Measurements from ENCODE around the gene DTX3. TPM values are rescaled to one million over a fixed set of nuclear protein-coding genes. Genes with fewer than 3 reads are reported as not detected.
A peak's percentile ranks its signal among the peaks of the same experiment; 100 is the strongest.

DTX3 gene
- total and polyA plus RNA-seq, 2 of the 13 experiments (the other 11 are each of a cell fraction or from before 2014, with no cell fraction given) = 9.0 to 27.2 TPM

DNA sequence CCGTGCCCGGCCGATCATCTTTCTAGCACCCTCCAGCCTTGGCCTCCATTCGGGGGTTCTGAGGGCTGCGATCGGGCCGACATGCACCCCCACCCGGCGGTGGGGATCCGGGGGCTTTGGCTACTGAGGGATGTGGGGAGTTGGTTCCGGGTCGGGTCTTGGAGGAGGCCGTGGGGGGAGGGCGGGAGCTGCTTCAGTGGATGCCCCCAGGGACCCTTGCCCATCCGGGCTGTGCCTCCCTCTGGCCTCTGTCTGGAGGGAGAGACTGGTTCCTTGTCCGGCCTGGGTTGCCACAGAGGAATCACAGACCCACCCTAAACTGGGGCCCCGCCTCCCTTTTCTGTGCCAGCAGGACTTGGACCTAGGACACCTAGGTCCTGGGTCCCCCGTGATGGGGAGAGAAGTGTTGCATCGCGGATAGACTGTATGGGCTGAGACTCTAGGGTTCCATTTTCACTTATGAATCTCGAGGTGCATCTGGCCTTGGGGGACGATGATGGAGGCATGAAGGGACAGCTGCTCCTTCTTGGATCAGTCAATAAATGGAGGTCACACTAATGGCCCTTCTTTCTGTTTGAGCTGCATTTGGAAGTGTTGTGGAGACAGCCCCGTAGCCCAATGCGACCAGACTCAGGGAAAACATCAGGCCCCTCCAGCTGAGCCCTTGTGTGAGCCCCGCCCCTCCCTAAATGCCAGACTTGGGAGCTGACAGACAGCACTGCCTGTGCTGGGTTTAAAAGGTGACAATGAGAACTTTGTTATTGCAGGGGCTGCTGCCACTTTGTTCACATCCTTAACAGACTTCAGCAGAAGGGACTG is 577 bp downstream of the DTX3 start:
- Histone ChIP-seq H3K27me3 (ENCODE audit: control insufficient read depth in 1 of 2, insufficient read depth in 2 of 2, low read length in 2 of 2) (peaks cover 0 to 15% of the 10 kb centered on the region in 2 experiments; a peak in 1 of 5 replicates), H3K27ac (ENCODE audit: extremely low read length, insufficient read depth, low read length) (peak overlapping the region; percentile 22), H3K4me3 (replicated peaks in 1 of 3; ENCODE audit: insufficient read depth in 1 of 3, low read depth in 2 of 3, low read length in 3 of 3) (peak overlapping the region; percentile 79 to 84 (median 80)), H3K4me1 (ENCODE audit: insufficient read depth, low read length) (peaks cover 29% of the 10 kb centered on the region), H3K9ac (ENCODE audit: insufficient read depth, low read depth, low read length) (peak overlapping the region; percentile 67), H4K20me1 (ENCODE audit: insufficient read depth, low read length) (no peaks in the 10 kb centered on the region; the same call in 1 of the 2 replicates), H3K4me2 (ENCODE audit: low read depth, low read length) (peak overlapping the region; percentile 92), H3K36me3 (replicated peaks in 1 of 2; ENCODE audit: control insufficient read depth in 1 of 2, insufficient read depth in 2 of 2, low read length in 2 of 2) (peaks cover 3 to 10% of the 10 kb centered on the region in 2 experiments; a peak in 3 of 5 replicates), H3K79me2 (ENCODE audit: insufficient read depth, low read length) (no peaks in the 10 kb centered on the region), H3K9me3 (ENCODE audit: low read length) (no peaks in the 10 kb centered on the region), H2AFZ (ENCODE audit: low read length) (no peak overlapping the region)
- in situ Hi-C loops (cut with HindIII; ENCODE audit: extremely low pct_ligation_motif_present, low pct_unique_long_range_greater_than_20kb) (no loop called here), intact Hi-C loops (cut with micrococcal nuclease; ENCODE audit: unreplicated experiment) (no loop called here)
- 10% methylated on average over 10 of the region's 25 CpGs for WGBS (ENCODE audit: low lambda C conversion rate)
- TSS peak; percentile 67 for BruUV-seq (replicated peaks)
- no peak for FAIRE-seq
- peak; percentile 60 for ATAC-seq
- ChIA-PET CTCF (ENCODE audit: low intra/inter-chr PET ratio, low total read pairs) (no interaction called here), POLR2A (interaction anchor here (1.4 to 5.4 kb wide), 3 partner anchors 13 to 88 kb away, joined by 3 to 26 read pairs (median 7); partner anchors contain the start of gene PIP4K2C)
- no peak for DNase-seq (ENCODE audit: low spot score)
- 0 out of 2 replicates have a peak, but pooled peaks have one; percentile 16 for TF ChIP-seq TAF1 (CRISPR knock-in tag; IDR thresholded peaks at IDR 0.05)
- no peak for TF ChIP-seq ATM (IDR thresholded peaks at IDR 0.05; ENCODE audit: borderline replicate concordance)
- no peak for TF ChIP-seq SSRP1 (CRISPR knock-in tag; IDR thresholded peaks at IDR 0.05)
- no peak for TF ChIP-seq TCF12 (IDR thresholded peaks at IDR 0.05)
- no peak for TF ChIP-seq TCF12 (CRISPR knock-in tag; IDR thresholded peaks at IDR 0.05)
- no peak for TF ChIP-seq CBFB (CRISPR knock-in tag; IDR thresholded peaks at IDR 0.05)
- 0 out of 2 replicates have a peak, but pooled peaks have one; percentile 20 for TF ChIP-seq ZNF501 (CRISPR knock-in tag; IDR thresholded peaks at IDR 0.05)
- TF ChIP-seq, protein P1, sequence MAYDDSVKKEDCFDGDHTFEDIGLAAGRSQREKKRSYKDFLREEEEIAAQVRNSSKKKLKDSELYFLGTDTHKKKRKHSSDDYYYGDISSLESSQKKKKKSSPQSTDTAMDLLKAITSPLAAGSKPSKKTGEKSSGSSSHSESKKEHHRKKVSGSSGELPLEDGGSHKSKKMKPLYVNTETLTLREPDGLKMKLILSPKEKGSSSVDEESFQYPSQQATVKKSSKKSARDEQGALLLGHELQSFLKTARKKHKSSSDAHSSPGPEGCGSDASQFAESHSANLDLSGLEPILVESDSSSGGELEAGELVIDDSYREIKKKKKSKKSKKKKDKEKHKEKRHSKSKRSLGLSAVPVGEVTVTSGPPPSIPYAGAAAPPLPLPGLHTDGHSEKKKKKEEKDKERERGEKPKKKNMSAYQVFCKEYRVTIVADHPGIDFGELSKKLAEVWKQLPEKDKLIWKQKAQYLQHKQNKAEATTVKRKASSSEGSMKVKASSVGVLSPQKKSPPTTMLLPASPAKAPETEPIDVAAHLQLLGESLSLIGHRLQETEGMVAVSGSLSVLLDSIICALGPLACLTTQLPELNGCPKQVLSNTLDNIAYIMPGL (CRISPR knock-in tag; IDR thresholded peaks at IDR 0.05; ENCODE audit: borderline replicate concordance in 1 of 2, low read depth in 1 of 2) = no peak
- TF ChIP-seq ZFX (CRISPR knock-in tag; IDR thresholded peaks at IDR 0.05; ENCODE audit: low read depth) = peak; percentile 59; the same call in 1 of the 2 replicates
- peak; percentile 14; the same call in 1 of the 2 replicates for TF ChIP-seq ZNF280B (CRISPR knock-in tag; IDR thresholded peaks at IDR 0.05; ENCODE audit: borderline replicate concordance)
- TF ChIP-seq TBX2 (CRISPR knock-in tag; IDR thresholded peaks at IDR 0.05; ENCODE audit: borderline replicate concordance) = 0 out of 2 replicates have a peak, but pooled peaks have one; percentile 10
- TF ChIP-seq HOXA5 (CRISPR knock-in tag; IDR thresholded peaks at IDR 0.05) = no peak
- 0 out of 2 replicates have a peak, but pooled peaks have one; percentile 8 for TF ChIP-seq SAP130 (CRISPR knock-in tag; IDR thresholded peaks at IDR 0.05; ENCODE audit: low read depth)
- TF ChIP-seq, protein P2, sequence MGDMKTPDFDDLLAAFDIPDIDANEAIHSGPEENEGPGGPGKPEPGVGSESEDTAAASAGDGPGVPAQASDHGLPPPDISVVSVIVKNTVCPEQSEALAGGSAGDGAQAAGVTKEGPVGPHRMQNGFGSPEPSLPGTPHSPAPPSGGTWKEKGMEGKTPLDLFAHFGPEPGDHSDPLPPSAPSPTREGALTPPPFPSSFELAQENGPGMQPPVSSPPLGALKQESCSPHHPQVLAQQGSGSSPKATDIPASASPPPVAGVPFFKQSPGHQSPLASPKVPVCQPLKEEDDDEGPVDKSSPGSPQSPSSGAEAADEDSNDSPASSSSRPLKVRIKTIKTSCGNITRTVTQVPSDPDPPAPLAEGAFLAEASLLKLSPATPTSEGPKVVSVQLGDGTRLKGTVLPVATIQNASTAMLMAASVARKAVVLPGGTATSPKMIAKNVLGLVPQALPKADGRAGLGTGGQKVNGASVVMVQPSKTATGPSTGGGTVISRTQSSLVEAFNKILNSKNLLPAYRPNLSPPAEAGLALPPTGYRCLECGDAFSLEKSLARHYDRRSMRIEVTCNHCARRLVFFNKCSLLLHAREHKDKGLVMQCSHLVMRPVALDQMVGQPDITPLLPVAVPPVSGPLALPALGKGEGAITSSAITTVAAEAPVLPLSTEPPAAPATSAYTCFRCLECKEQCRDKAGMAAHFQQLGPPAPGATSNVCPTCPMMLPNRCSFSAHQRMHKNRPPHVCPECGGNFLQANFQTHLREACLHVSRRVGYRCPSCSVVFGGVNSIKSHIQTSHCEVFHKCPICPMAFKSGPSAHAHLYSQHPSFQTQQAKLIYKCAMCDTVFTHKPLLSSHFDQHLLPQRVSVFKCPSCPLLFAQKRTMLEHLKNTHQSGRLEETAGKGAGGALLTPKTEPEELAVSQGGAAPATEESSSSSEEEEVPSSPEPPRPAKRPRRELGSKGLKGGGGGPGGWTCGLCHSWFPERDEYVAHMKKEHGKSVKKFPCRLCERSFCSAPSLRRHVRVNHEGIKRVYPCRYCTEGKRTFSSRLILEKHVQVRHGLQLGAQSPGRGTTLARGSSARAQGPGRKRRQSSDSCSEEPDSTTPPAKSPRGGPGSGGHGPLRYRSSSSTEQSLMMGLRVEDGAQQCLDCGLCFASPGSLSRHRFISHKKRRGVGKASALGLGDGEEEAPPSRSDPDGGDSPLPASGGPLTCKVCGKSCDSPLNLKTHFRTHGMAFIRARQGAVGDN (CRISPR knock-in tag; IDR thresholded peaks at IDR 0.05) = peak; percentile 55

Data from HepG2 (cell line).